K562 (cell line): ENCODE measurements around the gene GAPDHS.

ENCODE experiments used
- BHLHE40 ChIP-seq: IDR thresholded peaks from 2 replicates; pipeline ENCODE4 v1.6.1; 2011; ENCODE audit warnings: low read length, improper control_type of control experiment
- CTCF ChIP-seq, 3 experiments: IDR thresholded peaks in 2 of 3; conservative IDR thresholded peaks in 1 of 3; 2 replicates each; pipeline ENCODE4 v1.5.1; 2011 to 2012; ENCODE audit warnings: low read length in 3 of 3, mild to moderate bottlenecking in 3 of 3, control low read depth in 2 of 3, improper control_type of control experiment in 1 of 3, inconsistent platforms in 1 of 3, low read depth in 1 of 3, mixed read lengths in 1 of 3, moderate library complexity in 1 of 3; ENCODE audit not compliant: insufficient read depth in 2 of 3
- POLR2A ChIP-seq: fragments of 450-650 bp; conservative IDR thresholded peaks from 2 replicates; pipeline ENCODE4 v1.6.1; 2016

DNA sequence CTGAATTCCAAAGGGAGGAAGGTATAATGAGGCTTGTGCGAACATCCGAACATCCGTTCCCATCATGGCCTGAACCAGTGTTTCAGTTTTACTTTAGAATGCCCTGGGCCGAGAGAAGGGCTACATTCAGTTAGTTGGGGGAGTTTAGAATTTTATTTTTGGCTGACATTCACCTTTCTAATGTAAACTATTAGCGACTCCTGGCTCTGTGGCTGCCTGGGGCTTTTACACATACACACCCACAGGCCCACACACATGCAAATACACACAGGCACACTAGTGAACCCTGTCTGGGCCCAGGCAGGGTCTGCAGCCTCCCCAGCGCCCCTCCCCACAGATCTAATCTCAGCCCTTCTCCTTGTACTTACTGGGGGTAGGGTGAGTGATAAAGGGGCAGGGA, 6.1 kb downstream of the GAPDHS start:
- TF ChIP-seq BHLHE40 (no peak), CTCF (IDR thresholded peaks at IDR 0.05 in 2 of 3, conservative IDR thresholded peaks at IDR 0.05 in 1 of 3; ENCODE audit: insufficient read depth in 2 of 3, low read depth in 1 of 3, low read length in 3 of 3) (no peak), POLR2A (no peak)
